ENCODE data around the gene NOL8. TPM values are rescaled to one million over a fixed set of nuclear protein-coding genes. Genes with fewer than 3 reads are reported as not detected.

The NOL8 gene
- total RNA-seq, 1 experiment from 2014 or later, result 32.2 TPM

GRCh38 chr9:92349771-92350739 is 24.9 kb upstream of the NOL8 start:
- H3K27ac Mint-ChIP-seq, result no peak overlapping the region
- DNase-seq (ENCODE audit: low spot score), result no peak
- H3K4me1 Mint-ChIP-seq, result no peaks in the 10 kb centered on the region
- ChIA-PET CTCF (no interaction called here), POLR2A (no interaction called here)
- no peak for ATAC-seq
- H3K9me3 Mint-ChIP-seq, result peaks cover 26% of the 10 kb centered on the region
- H3K27me3 Mint-ChIP-seq (ENCODE audit: low read depth), result no peaks in the 10 kb centered on the region
- H3K36me3 Mint-ChIP-seq, result peaks cover 37% of the 10 kb centered on the region
- H3K4me3 Mint-ChIP-seq, result no peak overlapping the region
- TF ChIP-seq ZBTB43 (CRISPR knock-in tag; IDR thresholded peaks at IDR 0.05) (no peak), ZNF138 (CRISPR knock-in tag; conservative IDR thresholded peaks at IDR 0.05) (no peak), FOXK1 (CRISPR knock-in tag; IDR thresholded peaks at IDR 0.05) (no peak), RELA (CRISPR knock-in tag; IDR thresholded peaks at IDR 0.05; ENCODE audit: borderline replicate concordance) (no peak), MYBL2 (CRISPR knock-in tag; IDR thresholded peaks at IDR 0.05) (no peak), SP1 (CRISPR knock-in tag; conservative IDR thresholded peaks at IDR 0.05) (no peak), E2F1 (CRISPR knock-in tag; IDR thresholded peaks at IDR 0.05) (no peak), TEAD1 (CRISPR knock-in tag; IDR thresholded peaks at IDR 0.05) (no peak), ZNF425 (CRISPR knock-in tag; conservative IDR thresholded peaks at IDR 0.05) (no peak), JUN (CRISPR knock-in tag; IDR thresholded peaks at IDR 0.05) (no peak), PRDM15 (CRISPR knock-in tag; IDR thresholded peaks at IDR 0.05) (no peak)
- TF ChIP-seq, protein P1, sequence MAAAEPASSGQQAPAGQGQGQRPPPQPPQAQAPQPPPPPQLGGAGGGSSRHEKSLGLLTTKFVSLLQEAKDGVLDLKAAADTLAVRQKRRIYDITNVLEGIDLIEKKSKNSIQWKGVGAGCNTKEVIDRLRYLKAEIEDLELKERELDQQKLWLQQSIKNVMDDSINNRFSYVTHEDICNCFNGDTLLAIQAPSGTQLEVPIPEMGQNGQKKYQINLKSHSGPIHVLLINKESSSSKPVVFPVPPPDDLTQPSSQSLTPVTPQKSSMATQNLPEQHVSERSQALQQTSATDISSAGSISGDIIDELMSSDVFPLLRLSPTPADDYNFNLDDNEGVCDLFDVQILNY (CRISPR knock-in tag; IDR thresholded peaks at IDR 0.05), result no peak
- TF ChIP-seq, protein P2, sequence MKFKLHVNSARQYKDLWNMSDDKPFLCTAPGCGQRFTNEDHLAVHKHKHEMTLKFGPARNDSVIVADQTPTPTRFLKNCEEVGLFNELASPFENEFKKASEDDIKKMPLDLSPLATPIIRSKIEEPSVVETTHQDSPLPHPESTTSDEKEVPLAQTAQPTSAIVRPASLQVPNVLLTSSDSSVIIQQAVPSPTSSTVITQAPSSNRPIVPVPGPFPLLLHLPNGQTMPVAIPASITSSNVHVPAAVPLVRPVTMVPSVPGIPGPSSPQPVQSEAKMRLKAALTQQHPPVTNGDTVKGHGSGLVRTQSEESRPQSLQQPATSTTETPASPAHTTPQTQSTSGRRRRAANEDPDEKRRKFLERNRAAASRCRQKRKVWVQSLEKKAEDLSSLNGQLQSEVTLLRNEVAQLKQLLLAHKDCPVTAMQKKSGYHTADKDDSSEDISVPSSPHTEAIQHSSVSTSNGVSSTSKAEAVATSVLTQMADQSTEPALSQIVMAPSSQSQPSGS (CRISPR knock-in tag; IDR thresholded peaks at IDR 0.05; ENCODE audit: borderline replicate concordance, low read depth), result no peak
- TF ChIP-seq, protein P3, sequence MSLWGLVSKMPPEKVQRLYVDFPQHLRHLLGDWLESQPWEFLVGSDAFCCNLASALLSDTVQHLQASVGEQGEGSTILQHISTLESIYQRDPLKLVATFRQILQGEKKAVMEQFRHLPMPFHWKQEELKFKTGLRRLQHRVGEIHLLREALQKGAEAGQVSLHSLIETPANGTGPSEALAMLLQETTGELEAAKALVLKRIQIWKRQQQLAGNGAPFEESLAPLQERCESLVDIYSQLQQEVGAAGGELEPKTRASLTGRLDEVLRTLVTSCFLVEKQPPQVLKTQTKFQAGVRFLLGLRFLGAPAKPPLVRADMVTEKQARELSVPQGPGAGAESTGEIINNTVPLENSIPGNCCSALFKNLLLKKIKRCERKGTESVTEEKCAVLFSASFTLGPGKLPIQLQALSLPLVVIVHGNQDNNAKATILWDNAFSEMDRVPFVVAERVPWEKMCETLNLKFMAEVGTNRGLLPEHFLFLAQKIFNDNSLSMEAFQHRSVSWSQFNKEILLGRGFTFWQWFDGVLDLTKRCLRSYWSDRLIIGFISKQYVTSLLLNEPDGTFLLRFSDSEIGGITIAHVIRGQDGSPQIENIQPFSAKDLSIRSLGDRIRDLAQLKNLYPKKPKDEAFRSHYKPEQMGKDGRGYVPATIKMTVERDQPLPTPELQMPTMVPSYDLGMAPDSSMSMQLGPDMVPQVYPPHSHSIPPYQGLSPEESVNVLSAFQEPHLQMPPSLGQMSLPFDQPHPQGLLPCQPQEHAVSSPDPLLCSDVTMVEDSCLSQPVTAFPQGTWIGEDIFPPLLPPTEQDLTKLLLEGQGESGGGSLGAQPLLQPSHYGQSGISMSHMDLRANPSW (CRISPR knock-in tag; conservative IDR thresholded peaks at IDR 0.05; ENCODE audit: low read depth), result no peak
- TF ChIP-seq, protein P4, sequence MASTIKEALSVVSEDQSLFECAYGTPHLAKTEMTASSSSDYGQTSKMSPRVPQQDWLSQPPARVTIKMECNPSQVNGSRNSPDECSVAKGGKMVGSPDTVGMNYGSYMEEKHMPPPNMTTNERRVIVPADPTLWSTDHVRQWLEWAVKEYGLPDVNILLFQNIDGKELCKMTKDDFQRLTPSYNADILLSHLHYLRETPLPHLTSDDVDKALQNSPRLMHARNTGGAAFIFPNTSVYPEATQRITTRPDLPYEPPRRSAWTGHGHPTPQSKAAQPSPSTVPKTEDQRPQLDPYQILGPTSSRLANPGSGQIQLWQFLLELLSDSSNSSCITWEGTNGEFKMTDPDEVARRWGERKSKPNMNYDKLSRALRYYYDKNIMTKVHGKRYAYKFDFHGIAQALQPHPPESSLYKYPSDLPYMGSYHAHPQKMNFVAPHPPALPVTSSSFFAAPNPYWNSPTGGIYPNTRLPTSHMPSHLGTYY (CRISPR knock-in tag; IDR thresholded peaks at IDR 0.05), result no peak
